H1 (cell line): ENCODE results near the gene MPST.

Source experiments
- CHD2 ChIP-seq: IDR thresholded peaks from 2 replicates; pipeline ENCODE4 v1.6.1; 2012; ENCODE audit warnings: low read length, improper control_type of control experiment
- HDAC2 ChIP-seq, 2 experiments: fragments of 300-600 bp in 1 of 2; sonication (generic) in 1 of 2; IDR thresholded peaks; 2 replicates each; pipeline ENCODE4 v1.6.1; 2011 to 2012; ENCODE audit warnings: low read depth in 2 of 2, low read length in 2 of 2, mild to moderate bottlenecking in 2 of 2, moderate library complexity in 2 of 2, borderline replicate concordance in 1 of 2, inconsistent platforms in 1 of 2
- NANOG ChIP-seq: IDR thresholded peaks from 2 replicates; pipeline ENCODE4 v1.6.1; 2011; ENCODE audit warnings: low read length, low read depth, mild to moderate bottlenecking, inconsistent platforms; ENCODE audit not compliant: insufficient read depth, poor library complexity, severe bottlenecking
- NRF1 ChIP-seq: IDR thresholded peaks from 2 replicates; pipeline ENCODE4 v1.6.1; 2011; ENCODE audit warnings: mild to moderate bottlenecking, low read depth, low read length, improper control_type of control experiment
- POLR2A ChIP-seq, 2 experiments: IDR thresholded peaks; 1 replicate in 1 of 2; 2 replicates in 1 of 2; pipeline ENCODE4 v1.6.1; 2011; ENCODE audit warnings: low read depth in 2 of 2, low read length in 2 of 2, mild to moderate bottlenecking in 2 of 2; ENCODE audit errors: control extremely low read depth in 1 of 2
- TF ChIP-seq, protein P1 (sequence below), 3 experiments: IDR thresholded peaks; 1 replicate in 2 of 3; 2 replicates in 1 of 3; pipeline versions ENCODE4 v1.5.1 to v1.6.1; 2011; ENCODE audit warnings: low read length in 3 of 3, mild to moderate bottlenecking in 3 of 3, inconsistent platforms in 2 of 3, low read depth in 1 of 3, moderate library complexity in 1 of 3; ENCODE audit not compliant: insufficient read depth in 1 of 3; ENCODE audit errors: control extremely low read depth in 1 of 3

DNA sequence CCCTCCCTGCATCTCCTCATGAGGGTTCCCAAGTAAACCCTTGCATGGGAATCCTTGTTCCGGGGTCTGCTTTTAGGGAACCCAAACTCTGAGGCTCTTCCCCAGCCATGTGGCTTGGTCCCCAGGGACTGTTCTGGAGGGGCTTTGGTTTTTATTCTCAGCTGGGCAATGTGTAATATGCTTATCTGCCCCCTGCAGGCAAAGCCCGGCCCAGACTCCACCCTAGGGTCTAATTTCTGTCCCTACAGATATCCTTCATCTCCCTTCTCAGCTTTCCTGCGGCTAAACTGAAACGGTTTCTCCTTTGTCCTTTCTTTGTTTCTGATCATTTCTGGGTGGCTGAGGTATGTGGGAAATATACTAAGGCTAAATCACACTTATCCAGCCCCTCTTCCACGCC is 37.4 kb upstream of the MPST start:
- TF ChIP-seq HDAC2 (IDR thresholded peaks at IDR 0.05; ENCODE audit: borderline replicate concordance in 1 of 2, low read depth in 2 of 2, low read length in 2 of 2), result no peak
- TF ChIP-seq NANOG, result no peak
- TF ChIP-seq, protein P1, sequence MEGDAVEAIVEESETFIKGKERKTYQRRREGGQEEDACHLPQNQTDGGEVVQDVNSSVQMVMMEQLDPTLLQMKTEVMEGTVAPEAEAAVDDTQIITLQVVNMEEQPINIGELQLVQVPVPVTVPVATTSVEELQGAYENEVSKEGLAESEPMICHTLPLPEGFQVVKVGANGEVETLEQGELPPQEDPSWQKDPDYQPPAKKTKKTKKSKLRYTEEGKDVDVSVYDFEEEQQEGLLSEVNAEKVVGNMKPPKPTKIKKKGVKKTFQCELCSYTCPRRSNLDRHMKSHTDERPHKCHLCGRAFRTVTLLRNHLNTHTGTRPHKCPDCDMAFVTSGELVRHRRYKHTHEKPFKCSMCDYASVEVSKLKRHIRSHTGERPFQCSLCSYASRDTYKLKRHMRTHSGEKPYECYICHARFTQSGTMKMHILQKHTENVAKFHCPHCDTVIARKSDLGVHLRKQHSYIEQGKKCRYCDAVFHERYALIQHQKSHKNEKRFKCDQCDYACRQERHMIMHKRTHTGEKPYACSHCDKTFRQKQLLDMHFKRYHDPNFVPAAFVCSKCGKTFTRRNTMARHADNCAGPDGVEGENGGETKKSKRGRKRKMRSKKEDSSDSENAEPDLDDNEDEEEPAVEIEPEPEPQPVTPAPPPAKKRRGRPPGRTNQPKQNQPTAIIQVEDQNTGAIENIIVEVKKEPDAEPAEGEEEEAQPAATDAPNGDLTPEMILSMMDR (IDR thresholded peaks at IDR 0.05; ENCODE audit: control extremely low read depth in 1 of 3, insufficient read depth in 1 of 3, low read depth in 1 of 3, low read length in 3 of 3), result no peak
- no peak for TF ChIP-seq POLR2A (IDR thresholded peaks at IDR 0.05; ENCODE audit: control extremely low read depth in 1 of 2, low read depth in 2 of 2, low read length in 2 of 2)
- no peak for TF ChIP-seq NRF1
- TF ChIP-seq CHD2, result no peak
